Stimulated activated CD8-positive, alpha-beta memory T cell treated with anti-CD3 and anti-CD28 coated beads, Interleukin-2, amount 100 ng/mL, for 48 hours (primary cell): ENCODE measurements around the gene RBM26.
"Not testable (repeated sequence)": the region's sequence is repeated elsewhere in the genome, so short reads cannot be mapped to it uniquely, and the experiment has no call there.

Source experiments
- DNase-seq, 2 donors: peaks; one replicate each; pipeline ENCODE4 v3.0.0-alpha.2; 2020; ENCODE audit warnings: low read depth in 2 of 2

Gene RBM26

GRCh38 chr13:79328510-79328909 is 77.5 kb downstream of the RBM26 start:
- DNase-seq = no peak

GRCh38 chr13:79320433-79320832 is 85.6 kb downstream of the RBM26 start:
- no peak for DNase-seq

- no peak for DNase-seq
Observed at GRCh38 chr13:79318664-79319063, 87.4 kb downstream of the RBM26 start.

GRCh38 chr13:79317856-79318255 is 88.2 kb downstream of the RBM26 start:
- DNase-seq = no peak

GRCh38 chr13:79314652-79315051 is 91.4 kb downstream of the RBM26 start:
- no peak for DNase-seq

- DNase-seq = no peak
Observed at GRCh38 chr13:79312340-79312855, 93.7 kb downstream of the RBM26 start.

- DNase-seq = no peak
Observed at GRCh38 chr13:79311386-79311785, 94.7 kb downstream of the RBM26 start.

GRCh38 chr13:79309690-79310089 is 96.4 kb downstream of the RBM26 start:
- DNase-seq = no peak

- peak in 1 of 2 donors; percentile 3 for DNase-seq
Observed at GRCh38 chr13:79307866-79308298, 98.2 kb downstream of the RBM26 start.

GRCh38 chr13:79307433-79307861 is 98.6 kb downstream of the RBM26 start:
- no peak for DNase-seq

GRCh38 chr13:79306650-79307049 is 99.4 kb downstream of the RBM26 start:
- DNase-seq = no peak

GRCh38 chr13:79297128-79297527 is 108.9 kb downstream of the RBM26 start:
- no peak for DNase-seq

- DNase-seq = no peak
Observed at GRCh38 chr13:79295906-79296706, 109.9 kb downstream of the RBM26 start.

GRCh38 chr13:79290595-79291244 is 115.3 kb downstream of the RBM26 start:
- no peak for DNase-seq

- DNase-seq = no peak
Observed at GRCh38 chr13:79289571-79289970, 116.5 kb downstream of the RBM26 start.

- DNase-seq = no peak
Observed at GRCh38 chr13:79287939-79288795, 117.9 kb downstream of the RBM26 start.

GRCh38 chr13:79285159-79285558 is 120.9 kb downstream of the RBM26 start:
- DNase-seq = no peak

- no peak for DNase-seq
Observed at GRCh38 chr13:79283742-79284141, 122.3 kb downstream of the RBM26 start.

GRCh38 chr13:79282976-79283375 is 123.1 kb downstream of the RBM26 start:
- no peak for DNase-seq

GRCh38 chr13:79282508-79282907 is 123.5 kb downstream of the RBM26 start:
- no peak for DNase-seq

GRCh38 chr13:79281339-79281747 is 124.7 kb downstream of the RBM26 start:
- no peak for DNase-seq

- not testable (repeated sequence) for DNase-seq
Observed at GRCh38 chr13:79279735-79280134, 126.3 kb downstream of the RBM26 start.
